ES-I3 (cell line): ENCODE results near the gene SYT9.
A peak's percentile ranks its signal among the peaks of the same experiment; 100 is the strongest.

Source experiments
- H3K36me3 ChIP-seq: 2 replicates; pipeline ENCODE4 v1.6.1; 2013; ENCODE audit warnings: mild to moderate bottlenecking, low read length, control low read depth, moderate library complexity; ENCODE audit not compliant: insufficient read depth
- H3K4me1 ChIP-seq: 2 replicates; pipeline ENCODE4 v1.6.1; 2013; ENCODE audit warnings: mild to moderate bottlenecking, control low read depth, low read length; ENCODE audit not compliant: insufficient read depth
- H3K9ac ChIP-seq: 2 replicates; pipeline ENCODE4 v1.6.1; 2013; ENCODE audit warnings: low read depth, mild to moderate bottlenecking, low read length, moderate library complexity
- H3K9me3 ChIP-seq: 2 replicates; pipeline ENCODE4 v1.6.1; 2013; ENCODE audit warnings: mild to moderate bottlenecking, low read length, moderate library complexity; ENCODE audit not compliant: control insufficient read depth, insufficient read depth

SYT9 gene, protein sequence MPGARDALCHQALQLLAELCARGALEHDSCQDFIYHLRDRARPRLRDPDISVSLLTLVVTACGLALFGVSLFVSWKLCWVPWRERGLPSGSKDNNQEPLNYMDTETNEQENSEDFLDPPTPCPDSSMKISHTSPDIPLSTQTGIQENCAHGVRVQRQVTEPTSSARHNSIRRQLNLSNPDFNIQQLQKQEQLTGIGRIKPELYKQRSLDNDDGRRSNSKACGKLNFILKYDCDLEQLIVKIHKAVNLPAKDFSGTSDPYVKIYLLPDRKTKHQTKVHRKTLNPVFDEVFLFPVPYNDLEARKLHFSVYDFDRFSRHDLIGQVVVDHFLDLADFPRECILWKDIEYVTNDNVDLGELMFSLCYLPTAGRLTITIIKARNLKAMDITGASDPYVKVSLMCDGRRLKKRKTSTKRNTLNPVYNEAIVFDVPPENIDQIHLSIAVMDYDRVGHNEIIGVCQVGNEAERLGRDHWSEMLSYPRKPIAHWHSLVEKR

DNA sequence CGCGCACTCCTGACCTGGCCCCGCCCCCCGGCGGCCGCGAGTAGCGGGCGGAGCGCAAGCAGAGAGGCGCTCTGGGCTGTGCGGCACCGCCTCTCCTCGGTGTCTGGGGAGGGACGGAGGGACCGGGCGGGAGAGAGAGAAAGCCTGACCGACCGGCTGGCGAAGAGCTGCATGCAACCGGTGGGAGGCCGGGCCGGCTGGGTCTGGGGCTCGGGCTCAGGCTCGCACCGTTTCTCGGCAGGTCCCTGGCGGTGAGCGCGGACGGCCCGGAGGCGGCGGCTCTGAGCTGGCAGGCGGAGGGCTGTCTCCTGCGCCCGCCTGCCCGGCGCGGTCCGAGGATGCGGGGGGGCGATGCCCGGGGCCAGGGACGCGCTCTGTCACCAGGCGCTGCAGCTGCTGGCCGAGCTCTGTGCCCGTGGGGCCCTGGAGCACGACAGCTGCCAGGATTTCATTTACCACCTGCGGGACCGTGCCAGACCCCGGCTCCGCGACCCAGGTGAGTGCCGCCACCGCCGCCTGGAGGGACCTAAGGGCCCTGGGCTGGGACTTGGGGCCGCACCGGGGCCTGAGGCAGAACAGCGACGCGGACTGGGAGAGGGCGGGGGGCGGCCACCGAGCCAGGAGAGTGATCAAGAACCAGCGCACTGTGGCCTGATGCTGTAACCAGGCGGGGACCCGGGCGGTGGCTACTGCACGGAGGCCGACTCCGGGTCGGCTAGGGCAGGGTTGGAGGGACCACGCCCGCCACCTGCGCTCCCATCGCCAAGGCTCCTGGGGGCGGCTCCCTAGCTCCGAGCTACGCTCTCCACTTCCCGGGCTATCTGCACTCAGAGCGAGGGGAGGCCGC lies at the start of gene SYT9:
Gene SYT9 (plus strand): TSS at position 69 of the 847 bp plus-strand sequence. CDS start 283 bp downstream, at position 352.
- Histone ChIP-seq H3K36me3 (no peaks in the 10 kb centered on the region), H3K9ac (peak within 1 kb of the TSS; percentile 72), H3K9me3 (no peaks in the 10 kb centered on the region), H3K4me1 (peaks cover 5% of the 10 kb centered on the region; the same call in 1 of the 2 replicates)

DNA sequence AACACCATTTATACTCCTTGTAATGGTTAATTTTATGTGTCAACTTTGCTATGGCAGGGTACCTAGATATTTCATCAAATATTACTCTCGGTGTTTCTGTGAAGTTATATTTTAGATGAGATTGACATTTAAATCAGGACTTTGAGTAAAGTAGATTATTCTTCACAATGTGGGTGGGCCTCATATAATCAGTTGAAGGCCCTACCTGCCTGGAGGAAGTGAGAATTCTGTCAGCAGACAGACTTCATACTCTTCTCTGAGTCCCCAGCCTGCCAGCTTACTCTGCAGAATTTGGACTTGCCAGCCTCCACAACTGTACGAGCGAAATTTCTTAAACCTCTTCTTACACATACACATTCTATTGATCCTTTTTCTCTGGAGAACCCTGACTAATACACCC lies 49.3 kb upstream of the SYT9 start:
- Histone ChIP-seq H3K9ac (no peak overlapping the region), H3K36me3 (no peaks in the 10 kb centered on the region), H3K9me3 (no peaks in the 10 kb centered on the region), H3K4me1 (no peaks in the 10 kb centered on the region)

DNA sequence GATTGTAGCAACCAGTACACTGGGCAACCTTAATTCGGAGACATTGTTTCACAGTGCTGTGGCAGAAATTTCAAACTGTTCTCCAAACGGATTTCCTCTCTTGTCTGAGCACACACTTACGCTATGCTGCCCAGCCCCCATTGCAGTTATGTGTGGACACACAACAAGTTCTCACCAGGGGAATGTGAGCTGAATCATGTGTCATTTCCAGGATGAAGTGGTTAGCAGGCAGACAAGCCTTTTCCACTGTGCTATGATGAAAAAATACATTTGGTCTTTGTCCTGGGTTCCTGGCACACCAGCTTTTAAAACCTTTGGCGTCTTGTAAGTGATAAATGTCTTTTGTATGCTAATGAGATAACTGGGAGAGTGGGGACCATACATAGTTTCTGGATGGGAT lies 46.9 kb upstream of the SYT9 start:
- no peaks in the 10 kb centered on the region for H3K9me3 ChIP-seq
- no peaks in the 10 kb centered on the region for H3K36me3 ChIP-seq
- no peaks in the 10 kb centered on the region for H3K4me1 ChIP-seq
- H3K9ac ChIP-seq: no peak overlapping the region

DNA sequence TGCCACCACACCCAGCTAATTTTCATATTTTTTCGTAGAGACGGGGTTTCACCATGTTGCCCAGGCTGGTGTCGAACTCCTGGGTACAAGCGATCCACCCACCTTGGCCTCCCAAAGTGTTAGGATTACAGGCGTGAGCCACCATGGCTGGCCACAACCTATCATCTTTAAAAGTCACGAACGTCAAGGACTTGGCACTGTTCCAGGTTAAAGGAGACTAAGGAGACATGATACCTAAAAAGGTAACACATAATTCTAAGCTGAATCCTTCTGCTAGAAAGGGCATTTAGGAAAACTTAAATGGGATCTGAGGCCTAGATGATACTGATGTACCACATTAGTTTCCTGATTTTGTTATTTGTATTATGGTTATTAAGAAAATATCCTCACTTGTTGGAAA lies 43.3 kb upstream of the SYT9 start:
- no peak overlapping the region for H3K9ac ChIP-seq
- H3K36me3 ChIP-seq: no peaks in the 10 kb centered on the region
- H3K9me3 ChIP-seq: no peaks in the 10 kb centered on the region
- H3K4me1 ChIP-seq: no peaks in the 10 kb centered on the region

DNA sequence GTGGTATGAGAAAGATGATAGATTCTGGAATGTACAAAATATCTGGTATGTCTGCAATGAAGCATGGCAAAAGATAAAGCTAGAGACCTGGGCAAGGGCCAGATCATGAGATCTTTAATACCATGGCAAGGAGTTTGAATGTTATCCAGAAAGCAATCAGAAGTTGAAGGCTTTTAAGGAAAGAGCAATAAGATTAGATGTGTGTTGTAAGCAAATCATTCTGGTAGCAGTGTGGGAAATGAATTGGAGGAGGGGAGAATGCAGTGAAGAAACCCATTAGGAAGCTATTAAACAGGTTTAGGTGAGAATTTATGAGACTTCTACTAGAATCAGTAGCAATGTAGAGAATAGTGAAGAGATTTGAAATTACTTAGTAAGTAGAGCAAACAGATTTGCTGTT lies 32.2 kb upstream of the SYT9 start:
- Histone ChIP-seq H3K9me3 (no peaks in the 10 kb centered on the region), H3K9ac (no peak overlapping the region), H3K4me1 (no peaks in the 10 kb centered on the region), H3K36me3 (no peaks in the 10 kb centered on the region)

DNA sequence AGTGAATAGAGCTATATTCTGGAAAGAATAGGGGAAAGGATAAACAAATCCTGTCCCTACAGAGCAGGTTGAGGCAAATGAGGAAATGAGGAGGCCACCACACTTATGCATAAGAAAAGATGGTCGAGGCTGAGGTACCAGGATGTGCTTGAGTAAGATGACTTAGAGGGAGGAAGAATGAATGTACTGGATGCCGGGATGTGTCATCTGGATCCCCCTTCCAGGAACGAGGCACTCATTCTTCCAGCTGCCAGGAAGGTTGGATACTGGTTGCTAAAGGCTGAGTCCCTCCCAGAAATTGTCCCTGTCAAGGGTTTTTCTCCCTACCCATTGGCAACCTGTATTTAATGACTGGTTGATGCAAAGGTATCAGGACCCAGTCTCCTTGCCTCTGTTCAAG lies 31.1 kb upstream of the SYT9 start:
- no peaks in the 10 kb centered on the region for H3K4me1 ChIP-seq
- H3K9ac ChIP-seq: no peak overlapping the region
- H3K9me3 ChIP-seq: no peaks in the 10 kb centered on the region
- H3K36me3 ChIP-seq: no peaks in the 10 kb centered on the region

DNA sequence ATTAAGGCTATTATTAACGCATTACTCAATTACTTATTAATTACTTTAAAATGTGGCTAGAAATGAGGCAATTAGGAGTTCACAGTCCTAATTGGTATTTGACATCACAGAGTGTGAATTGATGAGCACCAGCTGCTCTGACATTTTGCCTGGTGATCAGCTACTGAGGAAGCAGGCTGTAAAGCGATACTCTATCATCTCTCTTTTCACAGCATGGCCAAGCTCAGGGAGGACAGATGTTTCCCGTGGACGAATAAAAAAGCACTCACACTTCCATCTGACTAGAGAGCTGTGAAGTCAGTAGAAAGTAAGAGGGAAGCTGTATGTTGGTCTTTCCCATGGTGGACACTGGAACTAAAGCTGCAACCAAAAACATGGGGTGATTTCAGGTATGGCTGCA lies 29.1 kb upstream of the SYT9 start:
- Histone ChIP-seq H3K4me1 (no peaks in the 10 kb centered on the region), H3K9me3 (no peaks in the 10 kb centered on the region), H3K9ac (no peak overlapping the region), H3K36me3 (no peaks in the 10 kb centered on the region)

DNA sequence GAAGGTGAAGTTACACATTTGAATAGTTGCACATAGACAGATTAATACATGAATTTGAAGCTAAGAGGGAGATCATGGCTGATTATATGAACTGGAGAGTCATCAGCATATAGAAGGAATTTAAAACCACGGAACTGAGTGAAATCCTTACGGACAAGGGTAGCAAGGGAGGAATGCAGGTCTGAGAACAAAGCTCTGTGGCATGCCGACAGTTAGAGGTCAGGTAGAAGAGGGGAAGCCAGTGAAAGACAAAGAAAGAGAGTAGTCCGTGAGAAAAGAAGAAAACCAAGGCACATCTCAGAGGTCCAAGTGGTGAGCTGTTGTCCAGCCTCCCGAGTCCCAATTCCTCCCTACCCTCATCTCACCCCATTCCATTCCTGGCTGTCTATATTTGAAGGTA lies 11.8 kb upstream of the SYT9 start:
- Histone ChIP-seq H3K4me1 (peaks cover 11% of the 10 kb centered on the region; the same call in 1 of the 2 replicates), H3K9me3 (no peaks in the 10 kb centered on the region), H3K36me3 (no peaks in the 10 kb centered on the region), H3K9ac (no peak overlapping the region)

DNA sequence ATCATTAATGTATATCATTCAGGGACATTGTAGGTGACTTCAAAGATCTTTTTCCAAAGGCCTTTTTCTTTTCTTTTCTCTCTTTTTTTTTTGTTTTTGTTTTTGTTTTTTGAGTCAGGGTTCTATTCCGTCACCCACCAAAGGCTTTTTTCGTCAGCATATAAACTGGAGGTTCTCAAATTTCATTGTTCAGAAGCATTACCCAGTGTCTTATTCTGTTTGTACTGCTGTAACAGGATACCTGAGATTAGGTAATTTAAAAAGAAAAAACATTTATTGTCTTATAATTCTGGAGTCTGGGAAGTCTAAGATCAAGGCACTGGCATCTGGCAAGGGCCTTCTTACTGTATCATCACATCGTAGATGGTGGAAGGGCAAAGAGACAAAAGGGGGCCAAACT lies 6.4 kb upstream of the SYT9 start:
- H3K36me3 ChIP-seq: no peaks in the 10 kb centered on the region
- H3K9me3 ChIP-seq: no peaks in the 10 kb centered on the region
- H3K9ac ChIP-seq: no peak overlapping the region
- peaks cover 4% of the 10 kb centered on the region; the same call in 1 of the 2 replicates for H3K4me1 ChIP-seq

DNA sequence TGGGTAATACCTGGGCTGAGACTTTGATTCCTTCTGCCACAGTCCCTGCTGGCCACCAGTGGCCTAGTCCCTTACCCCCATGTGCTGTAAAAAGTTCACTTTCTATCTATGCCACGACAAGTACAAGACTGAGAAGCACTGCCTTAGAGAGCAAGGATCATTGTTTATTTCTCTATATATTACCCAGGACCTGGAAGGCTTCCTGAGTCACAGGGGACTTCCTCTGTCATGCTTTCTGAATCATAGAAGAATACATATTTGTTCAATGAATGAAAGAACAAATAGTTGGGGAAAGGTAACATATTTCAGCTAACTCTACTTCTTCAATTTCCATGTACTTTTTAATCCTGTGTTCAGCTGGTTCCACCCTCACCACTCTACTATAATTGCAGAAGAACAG lies 5.5 kb upstream of the SYT9 start:
- no peak overlapping the region for H3K9ac ChIP-seq
- no peaks in the 10 kb centered on the region for H3K9me3 ChIP-seq
- H3K4me1 ChIP-seq: 0 out of 2 replicates have a peak, but pooled peaks cover 3% of the 10 kb centered on the region
- H3K36me3 ChIP-seq: no peaks in the 10 kb centered on the region

DNA sequence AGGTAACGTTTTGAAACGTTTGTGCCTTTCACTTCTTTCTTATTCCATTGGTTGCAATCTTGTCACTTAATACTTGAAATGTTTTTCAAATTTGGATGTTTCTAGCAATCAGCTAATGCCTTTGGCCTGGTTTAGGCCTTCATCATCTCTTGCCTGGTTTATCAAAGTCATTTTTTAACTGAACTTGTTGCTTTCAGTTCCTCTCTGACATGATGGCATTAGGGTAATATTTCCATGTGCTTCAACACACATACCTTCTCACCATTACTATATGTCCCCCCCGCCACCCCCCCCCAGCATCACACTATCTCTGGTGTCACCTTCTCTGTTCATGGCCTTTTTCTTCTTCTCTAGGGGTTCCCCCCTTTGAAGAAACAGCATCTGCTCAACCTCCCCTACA lies 1.5 kb upstream of the SYT9 start:
- Histone ChIP-seq H3K9ac (no peak overlapping the region), H3K4me1 (peaks cover 4% of the 10 kb centered on the region; the same call in 1 of the 2 replicates), H3K36me3 (no peaks in the 10 kb centered on the region), H3K9me3 (no peaks in the 10 kb centered on the region)

DNA sequence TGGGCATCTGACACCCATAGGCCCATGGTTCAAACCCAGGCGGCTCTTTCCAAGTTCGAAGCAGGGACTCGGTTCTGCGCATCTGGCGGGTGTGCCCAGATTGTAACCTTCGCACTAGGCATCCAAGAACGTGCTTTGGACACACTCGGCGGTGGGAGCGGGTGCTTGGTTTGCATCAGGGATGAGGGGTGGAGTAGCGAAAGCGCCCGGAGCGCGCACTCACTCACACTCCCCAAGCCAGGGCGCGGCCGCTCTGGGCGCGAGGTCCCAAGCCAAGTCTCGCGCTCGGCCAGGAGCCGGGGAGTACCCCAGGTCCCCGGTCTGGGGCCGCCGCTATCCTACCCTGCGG lies 243 bp upstream of the SYT9 start:
- Histone ChIP-seq H3K9ac (peak overlapping the region; percentile 72), H3K9me3 (no peaks in the 10 kb centered on the region), H3K4me1 (peaks cover 5% of the 10 kb centered on the region; the same call in 1 of the 2 replicates), H3K36me3 (no peaks in the 10 kb centered on the region)

DNA sequence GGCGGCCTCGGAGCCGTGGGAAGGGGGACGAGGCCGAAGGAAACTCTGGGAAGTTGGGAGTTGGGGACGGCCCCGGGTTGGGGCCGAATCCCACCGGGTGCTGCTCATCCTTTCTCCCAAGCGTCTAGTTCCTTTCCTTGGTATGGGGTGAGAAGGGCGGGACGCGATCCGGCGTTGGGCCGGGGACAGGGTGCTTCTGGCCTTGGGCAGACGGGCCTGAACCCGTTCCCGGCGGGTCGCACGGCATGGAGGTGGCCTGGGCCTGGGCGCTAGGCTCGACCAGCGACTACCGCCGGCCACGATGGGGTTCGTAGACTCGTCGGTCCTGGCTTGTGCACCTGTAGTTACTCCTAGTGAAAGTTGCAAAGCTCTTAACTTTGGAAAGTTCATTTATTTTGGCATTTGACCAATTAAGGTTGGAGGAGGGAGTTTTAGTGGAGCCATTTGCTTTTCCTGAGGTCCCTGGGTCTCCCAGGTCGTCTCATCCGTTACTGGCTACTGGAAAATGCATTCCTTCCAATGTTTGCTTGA lies 1.0 kb downstream of the SYT9 start:
- Histone ChIP-seq H3K9ac (peak overlapping the region; percentile 72), H3K4me1 (peaks cover 5% of the 10 kb centered on the region; the same call in 1 of the 2 replicates), H3K9me3 (no peaks in the 10 kb centered on the region), H3K36me3 (no peaks in the 10 kb centered on the region)

DNA sequence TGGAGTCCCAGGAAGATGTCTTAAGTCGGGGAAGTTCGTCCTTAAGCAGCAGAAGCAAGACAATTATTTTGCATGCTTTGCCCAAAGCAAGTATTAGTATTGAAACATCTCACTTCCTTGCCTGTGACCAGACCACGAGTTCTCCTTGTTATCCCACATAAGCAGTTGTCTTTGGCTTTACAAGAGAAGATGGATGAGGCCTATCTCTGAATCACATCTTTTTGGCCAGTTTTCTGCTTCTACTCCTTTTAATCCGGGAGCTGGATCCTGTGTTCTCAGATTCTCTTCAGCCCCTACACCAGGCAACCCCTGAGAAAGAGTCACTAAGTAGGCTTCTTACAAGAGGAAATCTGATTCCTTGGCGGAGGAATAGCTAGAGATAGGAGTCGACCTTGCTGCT lies 2.1 kb downstream of the SYT9 start:
- Histone ChIP-seq H3K9me3 (no peaks in the 10 kb centered on the region), H3K4me1 (peaks cover 8% of the 10 kb centered on the region; the same call in 1 of the 2 replicates), H3K36me3 (no peaks in the 10 kb centered on the region), H3K9ac (no peak overlapping the region)
